PC-9 (cell line): ENCODE measurements around the gene C1QL3.

Source experiments
- EZH2 ChIP-seq: fragments of 200-600 bp; sonication (generic); IDR thresholded peaks from 2 replicates; pipeline ENCODE4 v1.8.0; 2017; ENCODE audit warnings: antibody characterized with exemption, low read depth
- TF ChIP-seq, protein P1 (sequence below): fragments of 200-600 bp; sonication (generic); conservative IDR thresholded peaks from 2 replicates; pipeline ENCODE4 v1.6.1; 2017; ENCODE audit warnings: mixed run types, antibody characterized with exemption, mild to moderate bottlenecking, moderate library complexity

- TF ChIP-seq, protein P1, sequence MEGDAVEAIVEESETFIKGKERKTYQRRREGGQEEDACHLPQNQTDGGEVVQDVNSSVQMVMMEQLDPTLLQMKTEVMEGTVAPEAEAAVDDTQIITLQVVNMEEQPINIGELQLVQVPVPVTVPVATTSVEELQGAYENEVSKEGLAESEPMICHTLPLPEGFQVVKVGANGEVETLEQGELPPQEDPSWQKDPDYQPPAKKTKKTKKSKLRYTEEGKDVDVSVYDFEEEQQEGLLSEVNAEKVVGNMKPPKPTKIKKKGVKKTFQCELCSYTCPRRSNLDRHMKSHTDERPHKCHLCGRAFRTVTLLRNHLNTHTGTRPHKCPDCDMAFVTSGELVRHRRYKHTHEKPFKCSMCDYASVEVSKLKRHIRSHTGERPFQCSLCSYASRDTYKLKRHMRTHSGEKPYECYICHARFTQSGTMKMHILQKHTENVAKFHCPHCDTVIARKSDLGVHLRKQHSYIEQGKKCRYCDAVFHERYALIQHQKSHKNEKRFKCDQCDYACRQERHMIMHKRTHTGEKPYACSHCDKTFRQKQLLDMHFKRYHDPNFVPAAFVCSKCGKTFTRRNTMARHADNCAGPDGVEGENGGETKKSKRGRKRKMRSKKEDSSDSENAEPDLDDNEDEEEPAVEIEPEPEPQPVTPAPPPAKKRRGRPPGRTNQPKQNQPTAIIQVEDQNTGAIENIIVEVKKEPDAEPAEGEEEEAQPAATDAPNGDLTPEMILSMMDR, result no peak
- no peak for TF ChIP-seq EZH2
These were observed 10.8 kb downstream of the C1QL3 start for GRCh38 chr10:16510843-16511242.
